HepG2 (cell line): ENCODE data around the gene EXOSC9. TPM values are rescaled to one million over a fixed set of nuclear protein-coding genes. Genes with fewer than 3 reads are reported as not detected.

Experiments used
- CSRNP2 ChIP-seq: sonication (generic); formaldehyde crosslinking; conservative IDR thresholded peaks from 2 replicates; pipeline ENCODE4 v1.8.0; 2022; ENCODE audit warnings: low read depth, missing genetic modification reagents
- FOSL1 ChIP-seq: sonication (generic); formaldehyde crosslinking; IDR thresholded peaks from 2 replicates; pipeline ENCODE4 v1.9.0; 2021; ENCODE audit warnings: missing genetic modification reagents, borderline replicate concordance
- FOXC1 ChIP-seq: sonication (generic); formaldehyde crosslinking; IDR thresholded peaks from 2 replicates; pipeline ENCODE4 v1.8.0; 2022; ENCODE audit warnings: mild to moderate bottlenecking, missing genetic modification reagents, borderline replicate concordance
- FOXO1 ChIP-seq: sonication (generic); formaldehyde crosslinking; IDR thresholded peaks from 2 replicates; pipeline ENCODE4 v1.4.0; 2020; ENCODE audit warnings: missing genetic modification reagents
- KDM2A ChIP-seq: sonication (generic); formaldehyde crosslinking; IDR thresholded peaks from 2 replicates; pipeline ENCODE4 v1.4.0; 2020; ENCODE audit warnings: low read depth, missing genetic modification reagents, borderline replicate concordance
- KDM5B ChIP-seq: sonication (generic); formaldehyde crosslinking; IDR thresholded peaks from 2 replicates; pipeline ENCODE4 v1.4.0; 2020; ENCODE audit warnings: missing genetic modification reagents, mild to moderate bottlenecking, borderline replicate concordance
- MATR3 ChIP-seq: sonication (generic); formaldehyde crosslinking; IDR thresholded peaks from 2 replicates; pipeline ENCODE4 v1.4.0; 2020; ENCODE audit warnings: missing genetic modification reagents
- MYC ChIP-seq: sonication (generic); formaldehyde crosslinking; IDR thresholded peaks from 2 replicates; pipeline ENCODE4 v1.9.0; 2021; ENCODE audit warnings: missing genetic modification reagents, borderline replicate concordance
- NFE2 ChIP-seq: sonication (generic); formaldehyde crosslinking; IDR thresholded peaks from 2 replicates; pipeline ENCODE4 v1.4.0; 2020; ENCODE audit warnings: missing genetic modification reagents
- NFIB ChIP-seq: sonication (generic); formaldehyde crosslinking; IDR thresholded peaks from 2 replicates; pipeline ENCODE4 v1.9.0; 2021; ENCODE audit warnings: missing genetic modification reagents, mild to moderate bottlenecking, borderline replicate concordance
- PRDM4 ChIP-seq: sonication (generic); formaldehyde crosslinking; IDR thresholded peaks from 2 replicates; pipeline ENCODE4 v1.9.0; 2021; ENCODE audit warnings: missing genetic modification reagents, borderline replicate concordance
- PRPF4 ChIP-seq: fragments of 200-400 bp; formaldehyde crosslinking; IDR thresholded peaks from 2 replicates; pipeline ENCODE4 v1.6.1; 2016; ENCODE audit warnings: low read length, low read depth; ENCODE audit not compliant: poor library complexity, severe bottlenecking
- SRSF1 ChIP-seq: fragments of 200-400 bp; formaldehyde crosslinking; optimal IDR thresholded peaks from 2 replicates; pipeline ENCODE3; 2017; ENCODE audit warnings: mild to moderate bottlenecking, low read depth, low read length, moderate library complexity
- STAG1 ChIP-seq: sonication (generic); formaldehyde crosslinking; IDR thresholded peaks from 2 replicates; pipeline ENCODE4 v1.4.0; 2020; ENCODE audit warnings: missing genetic modification reagents
- THAP9 ChIP-seq: sonication (generic); formaldehyde crosslinking; IDR thresholded peaks from 2 replicates; pipeline ENCODE4; 2020; ENCODE audit warnings: missing genetic modification reagents, mild to moderate bottlenecking, borderline replicate concordance
- U2AF1 ChIP-seq: fragments of 200-400 bp; formaldehyde crosslinking; optimal IDR thresholded peaks from 2 replicates; pipeline ENCODE3; 2017; ENCODE audit warnings: mild to moderate bottlenecking, low read depth, low read length
- XRCC5 ChIP-seq: fragments of 200-400 bp; formaldehyde crosslinking; optimal IDR thresholded peaks from 2 replicates; pipeline ENCODE3; 2017; ENCODE audit warnings: mild to moderate bottlenecking, low read length
- YEATS4 ChIP-seq: sonication (generic); formaldehyde crosslinking; IDR thresholded peaks from 2 replicates; pipeline ENCODE4 v1.4.0; 2020; ENCODE audit warnings: missing genetic modification reagents, borderline replicate concordance
- ZMYM4 ChIP-seq: sonication (generic); formaldehyde crosslinking; IDR thresholded peaks from 2 replicates; pipeline ENCODE4 v1.8.1; 2023; ENCODE audit warnings: mild to moderate bottlenecking, missing genetic modification reagents
- ZNF124 ChIP-seq: sonication (generic); formaldehyde crosslinking; IDR thresholded peaks from 2 replicates; pipeline ENCODE4 v1.4.0; 2020; ENCODE audit warnings: missing genetic modification reagents
- ZNF143 ChIP-seq: sonication (generic); formaldehyde crosslinking; IDR thresholded peaks from 2 replicates; pipeline ENCODE4 v1.4.0; 2020; ENCODE audit warnings: missing genetic modification reagents
- ZNF224 ChIP-seq: sonication (generic); formaldehyde crosslinking; IDR thresholded peaks from 2 replicates; pipeline ENCODE4 v1.5.0; 2020; ENCODE audit warnings: mild to moderate bottlenecking, missing genetic modification reagents
- ZNF256 ChIP-seq: sonication (generic); formaldehyde crosslinking; conservative IDR thresholded peaks from 2 replicates; pipeline ENCODE4 v1.4.0; 2020; ENCODE audit warnings: missing genetic modification reagents
- ZNF605 ChIP-seq: sonication (generic); formaldehyde crosslinking; IDR thresholded peaks from 2 replicates; pipeline ENCODE4 v1.8.0; 2022; ENCODE audit warnings: mild to moderate bottlenecking, missing genetic modification reagents
- polyA plus RNA-seq, 8 experiments: library from polyadenylated mRNA; depleted of rRNA in 3 of 8; stranded (reverse) in 7 of 8; unstranded in 1 of 8; fragments of >200 nt; fragmentation: Illumina TruSeq in 4 of 8; extraction: Trizol in 4 of 8; gene quantifications; 2 replicates each; pipeline versions ENCODE4 v1.2.1 to v1.2.3, GENCODE V29; 2011 to 2016; ENCODE audit warnings: low read depth in 4 of 8, missing spikeins in 1 of 8, mixed read lengths in 1 of 8; ENCODE audit not compliant: insufficient read depth in 1 of 8
- total RNA-seq, 5 experiments: library from RNA; depleted of rRNA; stranded (reverse); fragments of >200 nt; fragmentation: Illumina TruSeq; extraction: Trizol; gene quantifications; 2 replicates each; pipeline ENCODE4 v1.2.3, GENCODE V29; 2016; ENCODE audit warnings: low read depth in 1 of 5

The EXOSC9 gene
- total and polyA plus RNA-seq, 2 of the 13 experiments (the other 11 are each of a cell fraction or from before 2014, with no cell fraction given), result 26.0 to 48.0 TPM

- TF ChIP-seq ZNF256, result peak; percentile 55
- TF ChIP-seq THAP9 (CRISPR knock-in tag), result peak; percentile 86
- peak; percentile 56 for TF ChIP-seq FOXO1
- TF ChIP-seq U2AF1, result no peak
- peak; percentile 82; the same call in 1 of the 2 replicates for TF ChIP-seq ZNF124 (CRISPR knock-in tag)
- peak; percentile 97 for TF ChIP-seq ZMYM4 (CRISPR knock-in tag)
- TF ChIP-seq FOXC1 (CRISPR knock-in tag), result no peak
- peak; percentile 99 for TF ChIP-seq KDM2A (CRISPR knock-in tag)
- peak; percentile 88 for TF ChIP-seq ZNF605 (CRISPR knock-in tag)
- TF ChIP-seq SRSF1, result peak; percentile 47
- TF ChIP-seq ZNF224 (CRISPR knock-in tag), result 0 out of 2 replicates have a peak, but pooled peaks have one; percentile 49
- no peak for TF ChIP-seq FOSL1 (CRISPR knock-in tag)
- TF ChIP-seq MYC (CRISPR knock-in tag), result peak; percentile 80; the same call in 1 of the 2 replicates
- peak; percentile 7 for TF ChIP-seq PRPF4
- TF ChIP-seq XRCC5, result peak; percentile 26
- no peak for TF ChIP-seq MATR3 (CRISPR knock-in tag)
- TF ChIP-seq ZNF143 (CRISPR knock-in tag), result peak; percentile 78
- no peak for TF ChIP-seq CSRNP2 (CRISPR knock-in tag)
- no peak for TF ChIP-seq NFIB (CRISPR knock-in tag)
- no peak for TF ChIP-seq NFE2
- peak; percentile 90; the same call in 1 of the 2 replicates for TF ChIP-seq YEATS4 (CRISPR knock-in tag)
- TF ChIP-seq PRDM4 (CRISPR knock-in tag), result no peak
- TF ChIP-seq KDM5B (CRISPR knock-in tag), result 0 out of 2 replicates have a peak, but pooled peaks have one; percentile 47
- no peak for TF ChIP-seq STAG1
These were observed at the start of gene EXOSC9 (continued) for GRCh38 chr4:121800961-121801714.
